ENCODE measurements around the gene TRMT44. TPM values are rescaled to one million over a fixed set of nuclear protein-coding genes. Genes with fewer than 3 reads are reported as not detected.

TRMT44 gene
- total RNA-seq, 1 experiment from 2014 or later, result 17.4 TPM

DNA sequence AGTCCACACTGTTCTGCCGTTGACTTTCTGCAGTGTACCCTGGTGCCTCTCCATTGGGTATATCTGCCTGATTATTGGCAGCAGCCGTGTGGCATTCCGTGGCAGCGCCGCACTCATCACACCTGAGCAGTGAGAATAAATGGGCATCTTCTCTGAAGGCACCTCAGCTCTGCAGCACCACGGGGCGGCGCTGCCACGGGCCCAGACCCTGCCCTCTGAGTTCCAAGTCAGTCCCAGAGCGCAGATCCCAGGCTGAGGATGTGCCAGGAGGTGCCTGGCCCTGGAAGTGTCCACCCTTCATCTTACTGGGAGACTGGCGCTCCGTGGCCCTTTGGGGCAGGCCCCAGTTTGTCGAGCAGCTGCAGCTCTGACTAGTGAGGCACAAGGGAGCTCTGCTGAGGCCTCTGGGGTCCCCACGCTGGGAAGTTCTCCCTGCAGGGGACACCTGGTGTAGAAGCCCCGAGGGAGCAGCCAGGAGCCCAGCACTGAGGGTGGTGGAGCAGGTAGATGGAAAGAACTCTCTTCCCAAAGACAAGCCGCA, 36.6 kb downstream of the TRMT44 start:
- H3K9me3 ChIP-seq (ENCODE audit: insufficient read depth, low read depth), result no peaks in the 10 kb centered on the region
- H2AFZ ChIP-seq, result no peak overlapping the region
- no peak overlapping the region for H3K4me2 ChIP-seq
- H4K20me1 ChIP-seq (ENCODE audit: insufficient read depth), result no peaks in the 10 kb centered on the region
- intact Hi-C loops (cut with micrococcal nuclease; ENCODE audit: unreplicated experiment), result no loop called here
- peaks cover 13% of the 10 kb centered on the region; the same call in 1 of the 2 replicates for H3K4me1 ChIP-seq (replicated peaks; ENCODE audit: insufficient read depth)
- H3K79me2 ChIP-seq (ENCODE audit: low read depth), result no peaks in the 10 kb centered on the region
- BruUV-seq (replicated peaks), result no TSS peak
- no peak for TF ChIP-seq EZH2 (IDR thresholded peaks at IDR 0.05; ENCODE audit: low read depth)
- TF ChIP-seq, protein P1, sequence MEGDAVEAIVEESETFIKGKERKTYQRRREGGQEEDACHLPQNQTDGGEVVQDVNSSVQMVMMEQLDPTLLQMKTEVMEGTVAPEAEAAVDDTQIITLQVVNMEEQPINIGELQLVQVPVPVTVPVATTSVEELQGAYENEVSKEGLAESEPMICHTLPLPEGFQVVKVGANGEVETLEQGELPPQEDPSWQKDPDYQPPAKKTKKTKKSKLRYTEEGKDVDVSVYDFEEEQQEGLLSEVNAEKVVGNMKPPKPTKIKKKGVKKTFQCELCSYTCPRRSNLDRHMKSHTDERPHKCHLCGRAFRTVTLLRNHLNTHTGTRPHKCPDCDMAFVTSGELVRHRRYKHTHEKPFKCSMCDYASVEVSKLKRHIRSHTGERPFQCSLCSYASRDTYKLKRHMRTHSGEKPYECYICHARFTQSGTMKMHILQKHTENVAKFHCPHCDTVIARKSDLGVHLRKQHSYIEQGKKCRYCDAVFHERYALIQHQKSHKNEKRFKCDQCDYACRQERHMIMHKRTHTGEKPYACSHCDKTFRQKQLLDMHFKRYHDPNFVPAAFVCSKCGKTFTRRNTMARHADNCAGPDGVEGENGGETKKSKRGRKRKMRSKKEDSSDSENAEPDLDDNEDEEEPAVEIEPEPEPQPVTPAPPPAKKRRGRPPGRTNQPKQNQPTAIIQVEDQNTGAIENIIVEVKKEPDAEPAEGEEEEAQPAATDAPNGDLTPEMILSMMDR (conservative IDR thresholded peaks at IDR 0.05), result no peak
- no peaks in the 10 kb centered on the region for H3K27me3 ChIP-seq (ENCODE audit: insufficient read depth, low read depth)
- H3F3A ChIP-seq (ENCODE audit: insufficient read depth, low read depth), result peaks cover 9% of the 10 kb centered on the region; the same call in 1 of the 2 replicates
- H3K36me3 ChIP-seq (ENCODE audit: low read depth), result no peaks in the 10 kb centered on the region
- H3K4me3 ChIP-seq, result no peak overlapping the region
- H3K27ac ChIP-seq, result no peak overlapping the region
- no peaks in the 10 kb centered on the region for H3K9me2 ChIP-seq (ENCODE audit: insufficient read depth)
- CTCF ChIA-PET, result no interaction called here
- DNase-seq, result no peak
- POLR2A ChIA-PET (ENCODE audit: unreplicated experiment), result no interaction called here

DNA sequence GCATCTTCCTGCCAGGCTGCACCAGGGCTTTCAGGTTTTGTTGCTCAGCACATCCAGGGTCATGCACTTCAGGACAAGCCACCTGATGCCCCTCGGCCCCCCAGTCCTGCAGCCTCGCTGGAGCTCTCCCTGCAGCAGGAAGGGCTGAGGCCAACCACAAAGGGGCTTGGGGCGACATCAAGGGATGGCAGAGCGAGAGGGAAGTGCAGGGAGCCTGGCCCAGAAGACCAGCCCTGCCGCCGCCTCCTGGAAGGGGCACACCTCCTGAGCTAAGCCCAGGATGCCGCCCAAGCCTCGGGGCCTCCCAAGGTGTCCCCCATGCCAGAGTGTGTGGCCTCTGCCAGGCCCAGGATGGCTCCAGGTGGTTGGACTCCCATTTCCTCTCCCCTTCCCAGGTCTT, 37.1 kb downstream of the TRMT44 start:
- Histone ChIP-seq H4K20me1 (ENCODE audit: insufficient read depth) (no peaks in the 10 kb centered on the region), H3K27me3 (ENCODE audit: insufficient read depth, low read depth) (no peaks in the 10 kb centered on the region), H3K4me1 (replicated peaks; ENCODE audit: insufficient read depth) (peaks cover 8% of the 10 kb centered on the region; the same call in 1 of the 2 replicates), H3K4me3 (no peak overlapping the region), H2AFZ (no peak overlapping the region), H3K36me3 (ENCODE audit: low read depth) (no peaks in the 10 kb centered on the region), H3K4me2 (no peak overlapping the region), H3K9me2 (ENCODE audit: insufficient read depth) (no peaks in the 10 kb centered on the region), H3K79me2 (ENCODE audit: low read depth) (no peaks in the 10 kb centered on the region), H3K27ac (no peak overlapping the region), H3F3A (ENCODE audit: insufficient read depth, low read depth) (peaks cover 9% of the 10 kb centered on the region; the same call in 1 of the 2 replicates), H3K9me3 (ENCODE audit: insufficient read depth, low read depth) (no peaks in the 10 kb centered on the region)
- intact Hi-C loops (cut with micrococcal nuclease; ENCODE audit: unreplicated experiment), result no loop called here
- no peak for DNase-seq
- no TSS peak for BruUV-seq (replicated peaks)
- CTCF ChIA-PET, result no interaction called here
- TF ChIP-seq, protein P1 (conservative IDR thresholded peaks at IDR 0.05), result no peak
- no peak for TF ChIP-seq EZH2 (IDR thresholded peaks at IDR 0.05; ENCODE audit: low read depth)
- POLR2A ChIA-PET (ENCODE audit: unreplicated experiment), result no interaction called here

DNA sequence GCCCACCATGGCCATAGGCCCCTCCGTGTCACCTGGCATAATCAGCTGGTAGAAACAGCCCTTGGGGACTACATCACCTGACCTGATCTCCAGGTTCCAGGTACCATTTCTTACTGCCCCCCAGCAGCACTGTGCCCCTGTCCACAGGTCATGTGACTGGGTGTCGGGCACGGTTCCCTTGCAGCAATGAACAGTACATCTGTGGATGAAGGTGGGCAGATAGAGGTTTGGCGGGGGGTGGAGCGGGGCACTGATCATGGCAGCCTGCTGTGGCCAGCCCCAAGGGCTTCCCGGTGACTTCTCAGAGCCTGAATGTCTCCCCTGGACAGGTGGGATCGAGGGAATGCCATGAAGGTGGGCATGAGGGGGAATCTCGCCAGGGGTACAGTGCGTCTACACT, 37.8 kb downstream of the TRMT44 start:
- Histone ChIP-seq H2AFZ (no peak overlapping the region), H4K20me1 (ENCODE audit: insufficient read depth) (no peaks in the 10 kb centered on the region), H3K79me2 (ENCODE audit: low read depth) (no peaks in the 10 kb centered on the region), H3F3A (ENCODE audit: insufficient read depth, low read depth) (peaks cover 3% of the 10 kb centered on the region; the same call in 1 of the 2 replicates), H3K27ac (no peak overlapping the region), H3K36me3 (ENCODE audit: low read depth) (no peaks in the 10 kb centered on the region), H3K4me1 (replicated peaks; ENCODE audit: insufficient read depth) (0 out of 2 replicates have a peak, but pooled peaks cover 3% of the 10 kb centered on the region), H3K27me3 (ENCODE audit: insufficient read depth, low read depth) (no peaks in the 10 kb centered on the region), H3K4me3 (no peak overlapping the region), H3K9me2 (ENCODE audit: insufficient read depth) (no peaks in the 10 kb centered on the region), H3K9me3 (ENCODE audit: insufficient read depth, low read depth) (no peaks in the 10 kb centered on the region), H3K4me2 (no peak overlapping the region)
- ChIA-PET POLR2A (ENCODE audit: unreplicated experiment) (no interaction called here), CTCF (no interaction called here)
- TF ChIP-seq EZH2 (IDR thresholded peaks at IDR 0.05; ENCODE audit: low read depth), result no peak
- TF ChIP-seq, protein P1 (conservative IDR thresholded peaks at IDR 0.05), result no peak
- BruUV-seq (replicated peaks), result no TSS peak
- no peak for DNase-seq
- intact Hi-C loops (cut with micrococcal nuclease; ENCODE audit: unreplicated experiment), result no loop called here

Data from PC-9 (cell line).